ENCODE results near the gene PCNX2.

- TF ChIP-seq CTCF (IDR thresholded peaks at IDR 0.05; ENCODE audit: extremely low read depth in 1 of 2, insufficient read depth in 1 of 2, low read depth in 1 of 2, low read length in 2 of 2), result no peak
- TF ChIP-seq EZH2 (IDR thresholded peaks at IDR 0.05; ENCODE audit: borderline replicate concordance, low read depth, low read length, severe bottlenecking), result no peak
- no peak for TF ChIP-seq MYC (IDR thresholded peaks at IDR 0.05; ENCODE audit: low read depth, low read length)
- no peak for TF ChIP-seq POLR2AphosphoS5 (IDR thresholded peaks at IDR 0.05; ENCODE audit: insufficient read depth, low read depth, low read length)
- no peak for TF ChIP-seq MAX (IDR thresholded peaks at IDR 0.05; ENCODE audit: insufficient read depth, insufficient read length)
Measured at GRCh38 chr1:233163696-233164095, 131.8 kb downstream of the PCNX2 start.
